ENCODE data around the gene PLIN4.

The PLIN4 gene

DNA sequence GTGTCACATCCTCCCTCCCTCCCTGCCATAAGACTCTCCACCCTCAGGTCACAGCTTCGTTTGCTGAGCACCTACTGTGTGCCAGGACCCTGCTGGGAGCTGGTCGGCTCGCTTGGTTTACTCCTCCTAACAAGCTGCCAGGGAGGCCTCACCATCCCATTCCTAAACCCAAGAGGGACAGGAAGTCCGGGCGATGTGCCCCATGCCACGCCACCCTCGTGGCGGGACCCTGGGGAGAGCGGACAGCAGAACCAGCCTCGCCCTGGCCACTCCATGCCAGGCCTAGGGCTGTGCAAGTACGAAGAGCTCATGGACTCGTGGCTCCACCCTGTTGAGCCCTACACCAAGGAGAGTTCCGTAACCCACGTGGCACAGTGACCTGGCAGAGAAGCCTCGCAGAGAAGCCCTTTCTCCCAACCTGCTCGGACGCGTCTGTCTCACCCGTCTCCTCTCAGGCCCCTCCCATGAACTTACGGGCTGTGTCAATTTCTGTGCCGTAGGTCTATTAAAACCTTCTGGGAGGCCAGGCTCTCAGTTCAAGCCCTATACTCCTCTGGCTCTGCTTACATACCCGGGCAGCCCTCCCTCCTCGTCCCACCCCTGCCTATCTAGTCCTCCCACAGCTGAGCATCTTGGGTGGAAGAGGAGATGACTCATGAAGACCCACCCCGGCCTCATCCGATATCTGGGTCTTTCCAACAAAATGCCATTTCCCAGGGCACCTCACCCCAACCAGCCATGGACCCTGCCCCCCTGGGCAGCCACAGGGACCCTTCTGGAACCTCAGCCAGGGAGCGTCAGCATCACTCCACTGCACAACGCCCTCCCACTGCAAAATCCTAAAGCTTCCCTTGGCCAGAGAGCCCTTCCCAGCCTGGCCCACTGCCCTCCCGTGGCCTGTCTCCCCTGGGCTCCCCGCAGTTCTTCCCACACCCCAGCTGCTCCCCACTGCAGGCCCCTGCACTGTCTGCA lies 63.3 kb downstream of the PLIN4 start:
- DNase-seq: peak; percentile 96

DNA sequence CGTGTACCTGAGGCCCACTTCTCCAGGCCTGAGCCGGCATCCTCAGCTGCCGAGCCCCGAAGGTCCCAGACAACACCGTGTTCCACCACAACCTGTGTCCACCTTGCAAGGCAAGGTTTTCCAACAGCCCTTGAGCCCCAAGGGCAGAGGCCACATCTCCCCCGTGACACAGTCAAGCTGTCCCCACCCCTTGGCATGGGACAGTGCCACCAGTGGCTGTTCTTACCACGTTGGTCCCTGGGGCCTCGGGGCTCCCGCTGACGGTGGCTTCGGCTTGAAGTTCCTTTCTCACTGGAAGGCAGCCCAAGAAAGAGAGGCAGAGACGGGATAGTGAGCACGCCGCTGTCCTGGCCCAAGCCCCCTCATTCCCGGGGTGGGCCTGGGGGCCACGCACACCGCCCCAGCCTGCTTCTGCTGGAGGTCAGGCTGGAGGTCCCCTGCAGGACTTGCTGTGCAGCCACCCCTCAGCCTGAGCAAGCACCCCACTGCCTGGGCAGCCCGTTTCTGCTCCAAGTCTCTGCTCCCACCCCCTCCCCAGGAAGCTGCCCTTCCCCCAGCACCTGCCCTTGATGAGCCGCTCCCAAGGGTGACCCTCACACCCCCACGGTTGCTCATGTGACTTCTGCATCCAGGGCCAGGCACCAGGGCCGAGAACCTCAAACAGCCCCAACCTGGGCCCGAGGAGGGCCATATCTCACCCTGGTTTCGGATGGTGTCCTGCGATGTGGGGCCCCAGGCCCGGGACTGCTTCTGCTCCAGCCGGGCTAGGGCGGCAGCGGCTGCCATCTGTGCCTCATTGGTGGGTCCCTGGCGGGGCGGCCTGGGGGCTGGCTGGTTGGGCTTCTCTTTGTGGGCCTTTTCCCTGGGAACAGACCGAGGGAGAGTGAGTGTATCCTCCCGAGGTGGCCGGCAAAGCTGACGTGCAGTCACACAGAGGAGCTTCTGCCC lies 64.8 kb downstream of the PLIN4 start:
- no peak for DNase-seq

DNA sequence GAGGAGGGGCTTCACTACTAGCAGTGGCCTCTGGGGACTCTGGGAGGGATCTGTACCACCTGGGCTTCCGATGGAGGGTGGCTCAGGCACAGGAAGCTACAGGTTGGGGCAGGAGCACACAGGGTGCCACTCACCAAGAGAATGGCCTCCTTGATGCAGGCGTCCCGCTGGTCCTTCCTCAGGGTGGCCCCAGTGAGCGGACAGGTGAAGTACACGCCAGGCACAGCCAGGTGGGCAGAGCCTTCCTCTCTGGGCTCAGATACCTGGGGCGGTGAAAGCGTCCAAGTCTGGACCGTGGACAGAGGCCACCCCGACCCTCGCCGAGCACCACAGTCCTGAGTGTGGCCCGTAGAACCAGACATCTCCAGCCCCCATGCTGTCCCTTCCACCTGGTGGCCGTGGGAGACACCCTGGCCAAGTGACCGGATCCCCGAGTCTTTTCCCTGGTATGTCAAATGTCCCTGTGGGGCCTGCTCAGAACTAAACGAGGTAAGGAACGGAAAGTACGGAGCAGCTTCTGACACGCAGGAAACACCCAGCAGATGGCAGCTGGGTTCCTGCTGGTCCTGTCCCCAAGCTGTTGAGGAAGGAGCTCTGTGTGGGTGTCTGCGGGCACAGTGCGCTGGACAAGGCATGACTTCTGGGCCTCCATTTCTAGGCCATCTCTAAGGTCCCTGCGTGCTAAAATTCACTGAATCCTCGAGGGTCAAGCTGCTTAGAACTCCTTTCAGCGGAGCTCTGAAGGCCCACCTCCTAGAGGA lies 65.9 kb downstream of the PLIN4 start:
- no peak for DNase-seq
